UCSD-AML1 (cell line): Measurements from ENCODE around the gene KREMEN1.

Experiments used
- DNase-seq: peaks from one replicate; lab custom pipeline; 2025; ENCODE audit not compliant: unreplicated experiment; lab: John Stamatoyannopoulos, UW

Gene KREMEN1

DNA sequence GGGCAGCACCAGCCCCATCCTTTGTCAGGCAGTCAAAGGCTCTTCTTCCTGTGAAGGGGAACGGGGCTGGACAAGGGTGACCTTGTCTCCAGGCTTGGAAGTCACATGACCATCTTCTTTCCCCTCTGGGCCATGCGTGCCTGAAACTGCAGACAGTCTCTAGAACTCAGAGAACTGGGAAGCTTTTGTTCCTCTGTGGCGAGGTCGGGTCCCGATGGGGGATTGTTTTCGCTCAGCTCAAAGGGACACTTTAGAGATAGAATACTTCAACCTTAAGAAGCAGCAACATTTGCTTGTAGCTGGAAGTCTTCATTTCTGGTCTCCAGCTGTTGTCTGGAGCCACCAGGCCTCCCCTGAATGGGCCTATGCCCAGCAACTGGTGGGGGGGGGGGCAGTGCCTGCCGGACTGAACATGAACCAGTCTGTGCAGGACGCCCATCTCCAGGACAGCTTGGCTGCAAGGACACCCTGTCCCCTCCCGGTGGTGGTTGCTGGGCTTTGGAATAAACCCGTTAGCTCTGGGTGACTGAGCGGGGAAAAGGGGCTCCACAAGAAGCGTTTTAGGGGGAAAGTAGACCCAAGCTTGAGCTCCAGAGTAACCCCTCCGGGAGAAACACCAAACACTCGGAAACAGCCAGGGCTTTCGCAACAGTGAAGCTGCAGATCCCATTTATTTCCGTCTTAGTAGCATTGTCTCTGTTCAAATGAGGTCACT is 77.2 kb downstream of the KREMEN1 start:
- DNase-seq, result no peak

DNA sequence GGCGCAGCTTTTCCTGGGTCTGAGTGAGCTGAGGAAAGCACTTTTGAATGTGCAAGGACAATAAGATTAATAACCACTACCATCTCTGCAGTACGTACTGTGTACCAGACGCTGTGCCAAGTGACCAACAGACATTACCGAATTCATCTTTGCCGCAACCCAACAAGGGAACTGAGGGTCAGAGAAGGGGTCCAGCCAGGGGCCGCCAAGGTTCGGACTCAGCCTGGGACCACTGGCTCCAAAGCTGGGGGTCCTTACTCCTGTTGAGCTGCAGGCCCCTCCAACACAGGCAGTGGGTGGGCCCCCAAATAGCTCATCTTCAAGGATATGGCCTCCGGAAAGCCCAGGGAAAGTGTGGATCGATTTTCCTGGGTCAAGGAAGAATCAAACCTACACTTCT is 77.9 kb downstream of the KREMEN1 start:
- DNase-seq, result no peak

DNA sequence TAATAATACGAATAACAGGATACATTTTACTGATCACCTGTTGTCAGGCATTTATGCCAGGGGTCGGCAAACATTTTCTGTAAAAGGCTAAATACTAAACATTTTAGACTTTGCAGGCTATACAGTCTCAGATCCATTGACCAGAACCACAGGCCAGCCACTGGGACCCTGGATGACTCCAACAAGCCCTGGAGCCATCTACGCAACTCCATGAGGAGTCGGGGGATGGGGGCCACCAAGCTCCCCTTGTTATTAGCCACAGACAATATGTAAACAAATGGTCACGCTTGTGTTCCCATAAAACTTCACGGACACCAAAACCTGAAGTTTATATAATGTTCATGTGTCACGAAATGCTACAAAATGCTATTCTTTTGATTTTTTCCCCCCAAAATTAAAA is 78.5 kb downstream of the KREMEN1 start:
- DNase-seq, result no peak

DNA sequence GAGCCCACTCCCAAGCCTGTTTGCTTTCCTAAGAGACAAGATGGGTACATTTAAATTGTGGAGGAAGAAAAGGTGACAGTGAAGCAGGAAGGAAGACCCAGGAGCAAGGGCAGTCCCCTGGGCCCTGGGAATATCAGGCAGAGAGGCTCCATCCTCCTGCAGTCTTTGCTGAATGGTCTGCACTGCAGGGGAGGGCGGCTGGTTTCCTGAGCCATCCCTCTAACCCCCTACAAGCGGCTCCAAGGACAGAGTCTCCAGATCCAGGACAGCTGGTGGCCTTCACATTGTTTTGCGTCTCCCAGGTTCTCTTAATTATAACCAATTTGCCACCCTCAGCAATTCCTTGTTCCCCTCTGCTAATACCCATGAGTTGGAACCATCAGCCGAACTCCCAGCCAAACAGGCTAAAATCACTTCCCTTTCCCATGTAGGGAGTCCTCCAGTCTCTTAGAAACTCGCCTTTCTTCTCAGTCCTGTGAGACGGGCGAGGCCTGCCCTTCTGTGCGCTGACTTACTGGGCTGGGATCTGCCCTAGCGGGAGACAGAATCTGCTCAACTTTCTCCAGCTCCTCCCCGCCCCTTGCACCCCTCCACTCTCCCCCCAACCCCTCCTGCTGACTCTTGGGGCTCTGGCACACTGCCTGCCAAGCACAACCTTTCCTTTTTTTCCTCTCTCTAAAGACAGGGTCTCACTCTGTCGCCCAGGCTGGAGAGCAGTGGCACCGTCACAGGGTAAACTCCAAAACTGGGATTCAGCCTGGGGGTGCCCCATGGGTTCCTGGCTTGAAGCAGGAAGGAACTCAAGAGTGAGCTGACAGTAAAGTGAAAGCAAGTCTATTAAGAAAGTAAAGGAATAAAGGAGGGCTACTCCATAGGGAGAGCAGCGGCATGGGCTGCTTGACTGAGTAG is 79.5 kb downstream of the KREMEN1 start:
- DNase-seq, result no peak

DNA sequence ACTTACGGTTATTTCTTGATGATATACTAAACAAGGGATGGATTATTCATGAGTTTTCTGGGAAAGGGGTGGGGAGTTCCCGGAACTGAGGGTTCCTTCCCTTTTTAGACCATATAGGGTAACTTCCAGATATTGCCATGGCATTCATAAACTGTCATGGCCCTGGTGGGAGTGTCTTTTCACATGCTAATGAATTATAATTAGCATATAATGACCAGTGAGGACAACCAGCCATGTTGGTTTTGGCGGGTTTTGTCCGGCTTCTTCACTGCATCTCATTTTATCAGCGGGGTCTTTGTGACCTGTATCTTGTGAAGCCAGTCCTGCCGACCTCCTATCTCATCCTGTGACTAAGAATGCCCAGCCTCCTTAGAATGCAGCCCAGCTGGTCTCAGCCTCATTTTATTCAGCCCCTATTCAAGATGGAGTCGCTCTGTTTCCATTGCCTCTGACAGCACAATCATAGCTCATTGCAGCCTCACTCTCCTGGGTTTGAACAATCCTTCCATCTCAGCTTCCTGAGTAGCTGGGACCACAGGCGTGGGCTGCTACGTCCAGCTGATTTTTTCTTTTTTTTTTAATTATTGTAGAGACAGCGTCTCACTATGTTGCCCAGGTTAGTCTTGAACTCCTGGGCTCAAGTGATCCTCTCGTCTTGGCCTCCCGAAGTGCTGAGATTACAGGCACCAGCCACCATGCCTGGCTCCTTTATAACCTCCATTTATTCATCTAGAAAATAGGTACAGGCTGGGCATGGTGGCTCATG is 80.3 kb downstream of the KREMEN1 start:
- DNase-seq, result no peak

DNA sequence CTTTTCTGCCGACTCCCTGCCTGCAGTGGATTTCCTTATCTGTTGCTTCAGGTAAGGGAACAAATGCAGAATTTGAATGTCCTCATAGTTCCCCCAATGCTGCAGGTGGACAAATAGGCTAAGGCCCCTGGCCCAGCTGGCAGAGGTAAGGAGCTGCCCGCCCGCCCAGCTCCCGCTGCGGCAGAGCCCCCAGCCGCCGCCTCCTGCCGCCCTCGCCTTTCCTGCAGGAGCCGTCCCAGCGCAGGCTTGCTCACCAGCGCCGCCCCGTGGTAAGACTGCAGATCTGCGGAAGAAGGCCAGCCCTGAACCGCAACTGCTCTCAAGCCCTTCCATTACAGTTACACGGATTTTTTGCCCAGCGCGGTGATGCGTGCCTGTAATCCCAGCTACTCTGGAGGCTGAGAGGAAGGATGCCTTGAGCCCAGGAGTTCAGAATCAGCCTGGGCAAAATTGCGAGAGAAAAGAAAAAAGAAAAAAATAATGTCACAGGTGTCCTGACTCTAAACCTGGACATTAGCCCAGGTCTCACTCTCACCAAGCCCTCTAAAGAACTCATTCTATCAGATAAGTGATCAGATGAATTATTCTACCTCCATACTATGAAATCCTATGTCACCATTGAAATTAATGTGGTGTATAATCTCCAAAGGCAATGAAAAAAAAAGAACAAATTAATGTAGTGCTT is 81.7 kb downstream of the KREMEN1 start:
- DNase-seq, result peak; percentile 79

DNA sequence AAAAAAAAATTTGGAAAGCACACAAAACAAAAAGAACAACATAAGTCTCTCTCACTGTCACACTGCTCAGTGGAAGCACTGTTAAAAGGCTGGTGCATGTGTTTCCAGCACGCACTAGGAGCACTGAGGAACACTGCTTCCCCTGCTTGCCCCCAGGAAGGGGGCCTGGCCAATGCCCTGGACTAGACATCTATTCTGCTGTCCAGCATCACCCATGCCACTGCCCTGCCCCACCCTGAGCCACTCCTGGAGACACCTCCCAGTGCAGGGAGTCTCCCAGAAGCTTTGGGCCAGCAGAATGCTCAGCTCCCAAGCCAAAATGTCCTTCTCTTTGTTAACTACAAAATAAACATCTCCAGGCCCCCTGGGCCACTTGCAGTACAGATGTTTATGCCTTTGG is 83.1 kb downstream of the KREMEN1 start:
- no peak for DNase-seq

DNA sequence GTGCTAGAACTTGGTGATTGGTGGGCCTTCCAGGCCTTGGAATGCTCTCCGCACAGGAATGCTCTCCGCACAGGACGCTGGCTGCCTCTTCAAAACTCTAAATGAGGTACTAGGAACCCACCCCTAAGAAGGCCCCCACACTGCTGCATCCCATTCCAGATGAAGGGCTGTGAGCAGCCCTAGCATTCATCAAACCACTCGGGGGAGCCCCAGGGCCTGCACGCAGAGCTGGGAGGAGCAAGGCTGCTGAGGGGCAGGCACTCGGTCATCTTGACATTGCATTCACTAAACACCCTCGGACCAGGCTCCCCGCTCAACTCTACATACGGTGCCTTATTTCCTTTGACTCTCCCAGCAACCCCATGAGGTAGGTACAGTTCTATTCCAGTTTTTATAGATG is 83.7 kb downstream of the KREMEN1 start:
- peak; percentile 63 for DNase-seq

DNA sequence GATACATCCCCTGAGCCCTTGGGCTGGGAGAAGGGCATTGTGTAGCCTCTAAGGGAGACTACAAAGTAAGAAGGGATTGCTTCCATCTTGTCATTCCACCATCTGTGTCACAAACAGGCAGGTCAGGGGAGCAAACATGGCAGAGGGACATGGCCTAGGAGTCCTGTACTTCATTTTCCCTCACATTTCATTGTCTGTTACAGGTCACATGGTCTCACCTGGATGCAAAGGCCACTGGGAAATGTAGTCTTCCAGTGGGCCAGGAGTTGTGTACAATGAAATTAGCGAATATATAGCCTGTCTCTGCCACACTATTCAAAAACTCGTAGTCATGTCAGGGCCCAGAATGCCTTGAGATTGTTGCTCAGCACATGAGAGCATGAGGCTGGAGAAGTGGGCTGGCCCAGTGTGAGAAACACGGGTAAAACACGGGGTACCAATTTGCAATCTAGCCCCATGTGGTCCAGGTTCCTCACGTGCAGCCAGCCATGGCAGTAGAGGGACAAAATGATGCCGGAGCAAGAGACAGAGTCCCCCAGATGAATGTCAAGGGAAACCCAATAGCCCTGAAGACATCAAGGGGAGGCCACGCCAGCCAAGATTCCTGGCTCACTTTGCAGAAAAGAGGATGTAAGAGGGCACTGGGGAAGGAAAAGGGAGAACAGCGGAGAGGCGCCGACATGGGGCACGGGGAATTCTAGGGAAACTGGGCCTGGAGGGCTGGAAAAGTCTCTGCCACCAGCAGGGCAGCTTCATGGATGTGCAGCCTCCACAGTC is 85.1 kb downstream of the KREMEN1 start:
- no peak for DNase-seq

DNA sequence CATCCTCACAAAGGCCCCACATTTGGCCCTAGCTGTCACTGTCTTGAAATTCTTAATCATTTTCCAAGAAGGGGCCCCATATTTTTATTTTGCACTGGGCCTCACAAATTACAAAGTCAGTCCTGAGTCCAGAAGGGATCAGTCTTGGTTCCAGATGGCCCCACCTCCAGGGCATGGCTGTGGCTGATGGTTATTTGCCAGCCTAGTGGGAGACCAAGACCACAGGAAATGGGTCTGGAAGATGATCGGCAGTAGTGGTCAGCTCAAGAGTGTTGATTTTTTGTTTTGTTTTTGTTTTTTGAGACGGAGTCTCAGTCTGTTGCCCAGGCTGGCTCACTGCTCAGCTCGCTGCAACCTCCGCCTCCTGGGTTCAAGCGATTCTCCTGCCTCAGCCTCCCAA is 85.7 kb downstream of the KREMEN1 start:
- no peak for DNase-seq

DNA sequence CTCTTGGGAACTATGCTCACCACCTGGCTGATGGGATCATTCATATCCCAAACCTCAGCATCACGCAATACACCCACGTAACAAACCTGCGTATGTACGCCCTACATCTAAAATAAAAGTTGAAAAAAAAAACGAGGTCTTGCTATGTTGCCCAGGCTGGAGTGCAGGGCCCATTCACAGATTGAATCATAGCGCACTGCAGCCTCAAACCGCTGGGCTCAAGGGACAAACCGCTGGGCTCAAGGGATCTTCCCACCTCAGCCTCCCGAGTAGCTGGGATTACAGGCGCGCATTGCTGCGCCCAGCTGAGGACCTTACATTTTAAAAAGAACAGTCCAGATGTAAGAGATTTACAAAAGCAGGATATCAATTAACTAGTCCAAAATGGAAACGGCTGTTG is 91.0 kb downstream of the KREMEN1 start:
- DNase-seq, result no peak

DNA sequence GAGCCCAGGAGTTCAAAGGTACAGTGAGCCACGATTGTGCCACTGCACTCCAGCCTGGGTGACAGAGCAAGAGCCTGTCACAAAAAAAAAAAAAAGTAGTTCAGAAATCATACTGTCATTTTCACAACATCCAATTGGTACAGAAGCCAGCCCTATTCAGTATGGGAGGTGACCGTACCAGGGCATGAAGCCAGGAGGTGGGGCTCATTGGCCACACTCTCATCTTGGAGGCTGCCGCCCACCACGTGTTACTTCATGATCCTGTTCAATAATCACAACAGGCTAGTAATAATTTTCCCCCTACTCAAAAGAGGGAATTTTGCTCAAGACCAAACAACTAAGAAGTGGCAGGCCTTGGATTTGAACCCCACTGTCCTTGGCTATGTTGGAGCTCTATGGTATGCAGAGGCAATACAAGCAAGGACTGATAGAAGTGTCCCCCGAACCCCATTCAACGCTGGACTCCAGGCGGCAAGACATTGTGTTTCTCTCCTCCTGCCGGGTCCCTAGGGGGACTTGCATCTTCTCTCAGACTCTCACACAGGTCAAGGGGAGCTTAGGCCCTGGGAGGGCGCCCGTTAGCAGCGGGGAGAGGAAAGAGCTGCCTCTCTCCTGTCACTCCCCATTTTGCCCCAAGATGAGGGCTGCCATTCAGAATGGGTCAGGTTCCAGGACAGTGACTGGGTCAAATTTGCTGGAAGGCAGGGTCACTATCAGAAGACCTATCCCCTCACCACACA is 92.7 kb downstream of the KREMEN1 start:
- no peak for DNase-seq

DNA sequence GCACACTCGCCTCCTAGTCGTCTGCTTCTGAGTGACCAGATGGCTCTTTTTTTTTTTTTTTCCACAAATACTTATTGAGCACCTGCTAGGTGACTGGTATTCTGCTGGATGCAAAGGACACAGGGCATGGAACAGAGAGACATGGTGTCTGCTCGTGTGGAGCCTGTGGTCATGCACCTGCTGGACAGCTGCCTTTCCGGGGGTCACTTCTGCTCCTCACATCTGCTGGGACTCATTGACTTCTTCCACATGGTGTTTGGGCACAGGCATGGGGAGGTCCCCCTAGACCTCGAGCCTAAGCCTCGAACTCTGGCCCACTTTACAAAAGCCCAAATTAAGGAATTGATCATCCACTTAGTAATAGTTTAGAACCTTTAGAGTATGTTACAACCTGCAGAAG is 93.3 kb downstream of the KREMEN1 start:
- no peak for DNase-seq

DNA sequence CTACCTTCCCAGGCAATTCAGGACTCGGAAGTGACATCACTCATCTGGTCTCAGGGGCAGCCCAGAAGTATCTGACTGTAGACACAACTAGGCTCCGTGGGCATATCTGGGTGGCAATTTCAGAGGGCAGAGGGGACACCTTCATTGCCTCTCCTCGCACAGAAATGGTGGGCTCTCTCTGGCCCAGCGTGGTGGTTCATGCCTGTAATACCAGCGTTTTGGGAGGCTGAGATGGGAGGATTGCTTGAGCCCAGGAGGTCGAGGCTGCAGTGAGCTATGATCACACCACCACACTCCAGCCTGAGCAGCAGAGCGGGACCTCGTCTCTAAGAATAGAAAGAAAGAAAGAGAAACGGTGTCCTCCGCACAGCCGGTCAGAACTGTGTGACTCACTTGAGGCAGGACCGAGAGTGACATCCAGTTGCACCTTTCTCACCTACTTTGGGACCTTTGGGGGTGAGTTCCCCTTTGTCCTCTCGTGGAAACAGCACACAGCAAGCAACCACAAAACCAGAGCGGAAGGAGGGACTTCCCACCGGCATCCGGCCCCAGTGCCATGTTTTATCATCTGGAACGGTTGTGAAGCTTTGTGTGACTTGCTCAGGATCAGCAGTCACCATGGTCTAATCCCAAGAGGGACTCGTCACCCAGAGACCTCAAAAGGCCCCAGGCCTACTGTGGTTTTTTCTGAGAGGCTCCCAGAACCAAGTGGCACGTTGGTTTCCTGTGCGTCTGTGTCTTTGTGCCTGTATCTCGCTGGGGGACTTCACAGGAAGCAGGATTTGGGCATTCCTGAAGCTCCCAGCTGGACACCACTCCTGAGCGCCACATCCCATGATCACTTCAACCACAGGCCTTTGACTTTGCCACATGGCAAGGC is 94.4 kb downstream of the KREMEN1 start:
- DNase-seq, result peak; percentile 89

DNA sequence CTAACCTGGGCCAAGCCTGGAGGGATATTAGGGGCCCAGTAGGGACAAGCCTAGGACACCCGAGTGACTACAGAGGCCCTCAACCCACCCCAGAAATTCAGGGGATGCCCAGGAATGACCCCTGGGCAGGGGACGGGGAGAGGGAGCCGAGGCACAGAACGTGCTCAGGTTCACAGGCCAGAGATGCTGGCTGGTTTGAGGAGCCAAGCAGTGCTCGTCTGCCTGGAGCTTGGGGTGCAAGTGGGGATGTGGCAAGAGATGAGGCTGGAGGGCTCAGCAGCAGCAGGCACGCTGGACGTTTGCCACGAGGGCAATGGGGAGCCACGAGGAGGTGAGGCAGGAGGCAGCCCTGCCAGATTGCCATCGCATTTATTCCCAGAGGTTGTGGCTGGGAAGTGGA is 98.9 kb downstream of the KREMEN1 start:
- DNase-seq, result no peak

DNA sequence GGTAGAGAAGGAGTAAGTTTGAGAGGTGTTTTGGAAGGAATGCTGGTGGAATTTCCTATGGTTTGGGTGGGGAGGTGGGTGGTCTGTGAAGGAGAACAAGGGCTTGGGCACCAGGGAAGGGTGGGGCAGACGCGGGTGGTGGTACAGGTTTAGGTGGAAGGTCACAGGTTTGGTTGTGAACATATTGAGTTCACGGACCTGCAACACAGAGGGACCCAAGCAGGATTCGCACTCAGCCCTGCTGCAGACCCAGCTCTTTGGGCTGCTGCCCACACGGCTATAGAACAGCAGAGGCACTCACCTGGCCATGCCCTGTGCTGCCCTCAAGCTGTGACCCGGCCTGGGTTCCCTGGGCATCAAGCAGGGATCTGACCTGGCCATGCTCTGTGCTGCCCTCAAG is 99.4 kb downstream of the KREMEN1 start:
- DNase-seq, result no peak

DNA sequence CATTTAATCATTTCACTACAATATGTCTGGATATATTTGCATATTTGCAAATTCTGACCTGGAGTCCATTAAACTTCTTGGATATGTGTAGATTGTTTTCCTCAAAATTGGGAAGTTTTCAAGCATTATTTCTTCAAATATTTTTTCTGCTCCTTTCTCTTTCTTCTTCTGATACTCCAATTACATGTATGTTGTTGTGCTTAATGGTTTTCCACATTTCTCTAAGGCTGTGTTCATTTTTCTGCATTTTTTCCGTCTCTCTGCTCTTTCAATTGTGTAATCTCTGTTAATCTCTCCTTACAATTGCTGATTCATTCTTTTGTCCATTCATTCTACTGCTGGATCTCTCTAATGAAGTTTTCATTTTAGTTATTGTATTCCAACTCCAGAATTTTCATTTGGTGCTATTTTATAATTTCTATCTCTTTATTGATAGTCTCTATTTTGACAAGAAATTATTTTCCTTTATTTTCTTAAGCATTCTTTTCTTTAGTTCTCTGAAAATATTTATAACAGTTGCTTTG is 102.5 kb downstream of the KREMEN1 start:
- no peak for DNase-seq
